ENCODE data around the gene MAT2B.
A peak's percentile ranks its signal among the peaks of the same experiment; 100 is the strongest.

MAT2B gene

GRCh38 chr5:163505368-163506094, at the start of gene MAT2B:
TSS of gene MAT2B (plus strand) at chr5:163505619. CDS start at chr5:163505687, 68 bp downstream.
- peak; percentile 90 for DNase-seq

GRCh38 chr5:163456029-163456589, 49.3 kb upstream of the MAT2B start:
- DNase-seq: no peak

- DNase-seq: no peak
These were observed 48.6 kb upstream of the MAT2B start for GRCh38 chr5:163456840-163457239.

- no peak for DNase-seq
These were observed 46.5 kb upstream of the MAT2B start for GRCh38 chr5:163458778-163459385.

- DNase-seq: peak; percentile 74
These were observed 46.0 kb upstream of the MAT2B start for GRCh38 chr5:163459462-163459818.

- DNase-seq: peak; percentile 96
These were observed 45.4 kb upstream of the MAT2B start, which contains the start of gene NUDCD2 for GRCh38 chr5:163459819-163460561. TSS of gene NUDCD2 (minus strand) at chr5:163460102. CDS start at chr5:163460050, 52 bp downstream.

- DNase-seq: peak; percentile 65
These were observed 44.8 kb upstream of the MAT2B start, which contains the start of gene HMMR for GRCh38 chr5:163460562-163461171. TSS of gene HMMR (plus strand) at chr5:163460632. CDS start at chr5:163460693, 61 bp downstream.

- DNase-seq: no peak
These were observed 42.4 kb upstream of the MAT2B start for GRCh38 chr5:163463063-163463435.

GRCh38 chr5:163467682-163468081, 37.7 kb upstream of the MAT2B start:
- no peak for DNase-seq

- no peak for DNase-seq
These were observed 31.7 kb upstream of the MAT2B start for GRCh38 chr5:163473635-163474243.

GRCh38 chr5:163475411-163475810, 30.0 kb upstream of the MAT2B start:
- DNase-seq: no peak

- DNase-seq: no peak
These were observed 27.1 kb upstream of the MAT2B start for GRCh38 chr5:163478126-163478981.

GRCh38 chr5:163478982-163479271, 26.5 kb upstream of the MAT2B start:
- no peak for DNase-seq

- DNase-seq: no peak
These were observed 16.2 kb upstream of the MAT2B start for GRCh38 chr5:163489055-163489744.

GRCh38 chr5:163489745-163490075, 15.7 kb upstream of the MAT2B start:
- DNase-seq: no peak

- no peak for DNase-seq
These were observed 9.1 kb upstream of the MAT2B start for GRCh38 chr5:163496286-163496685.

GRCh38 chr5:163497315-163497714, 8.1 kb upstream of the MAT2B start:
- DNase-seq: no peak

- no peak for DNase-seq
These were observed 6.5 kb upstream of the MAT2B start for GRCh38 chr5:163498886-163499285.

- no peak for DNase-seq
These were observed 2.9 kb upstream of the MAT2B start for GRCh38 chr5:163502521-163502920.

- DNase-seq: peak; percentile 42
These were observed 2.0 kb upstream of the MAT2B start for GRCh38 chr5:163503106-163504078.

Data from NCI-H146 (cell line).